Right cardiac atrium (tissue), 5 donors: ENCODE data around the gene NCKAP5L. TPM values are rescaled to one million over a fixed set of nuclear protein-coding genes. Genes with fewer than 3 reads are reported as not detected.
"Not testable (repeated sequence)": the region's sequence is repeated elsewhere in the genome, so short reads cannot be mapped to it uniquely, and the experiment has no call there.

ENCODE experiments used
- ATAC-seq, 2 donors: fragments of 200-7000 bp; cut with Tn5 transposase; one replicate each; pipeline versions ENCODE4 v1.8.0 to v1.9.1; 2020; ENCODE audit warnings: moderate library complexity in 2 of 2, mild to moderate bottlenecking in 1 of 2
- DNase-seq, 3 donors: peaks; one replicate each; pipeline ENCODE4 v3.0.0-alpha.2; 2020
- H3K27ac ChIP-seq: one replicate; pipeline ENCODE4 v1.5.1; 2013; ENCODE audit warnings: mild to moderate bottlenecking, low read length, control low read depth, moderate library complexity
- H3K27me3 ChIP-seq: one replicate; pipeline ENCODE4 v1.6.1; 2013; ENCODE audit not compliant: control insufficient read depth, insufficient read depth
- H3K4me1 ChIP-seq: one replicate; pipeline ENCODE4 v1.6.1; 2013; ENCODE audit warnings: low read length; ENCODE audit not compliant: control insufficient read depth, insufficient read depth
- H3K4me3 ChIP-seq: one replicate; pipeline ENCODE4 v1.5.1; 2013; ENCODE audit warnings: low read length, control low read depth
- H3K9me3 ChIP-seq: one replicate; pipeline ENCODE4 v1.6.1; 2013; ENCODE audit warnings: low read length; ENCODE audit not compliant: control insufficient read depth
- WGBS: extraction: QIAGEN DNeasy Blood & Tissue Kit; methylation state at CpG from one replicate; pipeline ENCODE4 v1.1.7; 2013; 5-methylcytosine and 5-hydroxymethylcytosine counted together
- intact Hi-C, 4 donors: fragments of 100-400 bp; cut with DNase I; formaldehyde crosslinking; loops; one replicate each; pipeline versions ENCODE4 v1.11.0 to v1.14.0; 2022 to 2023
- polyA plus RNA-seq: library from polyadenylated mRNA; stranded (reverse); fragments of 200-250 nt; gene quantifications from one replicate; pipeline ENCODE4 v1.2.3, GENCODE V29; 2013
- total RNA-seq, 4 donors: library from RNA; stranded (reverse); fragmentation: NEBNext Ultra II Directional; extraction: Animal tissue kit (Norgen Biotek cat#: 25700); gene quantifications; one replicate each; pipeline ENCODE4 v1.2.1, GENCODE V29; 2021
- donor health status: healthy with polysubstance abuse.
- donor health status: DM: no; HTN: yes; CAD: no.
- donor health status: DM: no; HTN: no; CAD: no.
- donor health status: DM: no; HTN: yes; CAD: no; lungs with severe emphysema.
- donor health status: DM: yes; HTN: yes; CAD: no.

NCKAP5L gene
- total and polyA plus RNA-seq, 5 donors, result 18.1 to 23.2 (median 21.0) TPM

- Histone ChIP-seq H3K27me3 (no peaks in the 10 kb centered on the region), H3K27ac (no peak overlapping the region), H3K4me1 (no peaks in the 10 kb centered on the region), H3K9me3 (no peaks in the 10 kb centered on the region), H3K4me3 (no peak overlapping the region)
- intact Hi-C loops, result no loop called here
- ATAC-seq (peak in 1 of 2 donors; percentile 15), DNase-seq (no peak)
- 90% methylated on average over 23 of the region's 23 CpGs for WGBS
Measured at GRCh38 chr12:49791700-49792099, 36.5 kb downstream of the NCKAP5L start.

GRCh38 chr12:49790741-49791555 lies 37.3 kb downstream of the NCKAP5L start:
- no peaks in the 10 kb centered on the region for H3K27me3 ChIP-seq
- ATAC-seq (no peak), DNase-seq (no peak)
- 82% methylated on average over 22 of the region's 22 CpGs for WGBS
- H3K27ac ChIP-seq, result no peak overlapping the region
- H3K4me1 ChIP-seq, result no peaks in the 10 kb centered on the region
- no peak overlapping the region for H3K4me3 ChIP-seq
- intact Hi-C loops, result no loop called here
- H3K9me3 ChIP-seq, result no peaks in the 10 kb centered on the region

- no peaks in the 10 kb centered on the region for H3K9me3 ChIP-seq
- DNase-seq (no peak), ATAC-seq (no peak)
- 73% methylated on average over 3 of the region's 3 CpGs for WGBS
- H3K4me3 ChIP-seq, result no peak overlapping the region
- H3K27me3 ChIP-seq, result no peaks in the 10 kb centered on the region
- H3K27ac ChIP-seq, result no peak overlapping the region
- intact Hi-C loops, result no loop called here
- H3K4me1 ChIP-seq, result no peaks in the 10 kb centered on the region
Measured at GRCh38 chr12:49789992-49790391, 38.2 kb downstream of the NCKAP5L start.

- no peaks in the 10 kb centered on the region for H3K27me3 ChIP-seq
- WGBS, result 97% methylated on average over 2 of the region's 2 CpGs
- H3K4me1 ChIP-seq, result peaks cover 7% of the 10 kb centered on the region
- DNase-seq (no peak), ATAC-seq (no peak)
- intact Hi-C loops, result no loop called here
- no peak overlapping the region for H3K27ac ChIP-seq
- H3K9me3 ChIP-seq, result no peaks in the 10 kb centered on the region
- H3K4me3 ChIP-seq, result no peak overlapping the region
Measured at GRCh38 chr12:49787672-49788071, 40.5 kb downstream of the NCKAP5L start.

- Histone ChIP-seq H3K9me3 (no peaks in the 10 kb centered on the region), H3K27me3 (no peaks in the 10 kb centered on the region), H3K4me3 (no peak overlapping the region), H3K27ac (no peak overlapping the region), H3K4me1 (peaks cover 7% of the 10 kb centered on the region)
- ATAC-seq (peak in 1 of 2 donors; percentile 27), DNase-seq (no peak)
- intact Hi-C loops, result no loop called here
- 84% methylated on average over 4 of the region's 4 CpGs for WGBS
Measured at GRCh38 chr12:49784756-49785409, 43.3 kb downstream of the NCKAP5L start.

GRCh38 chr12:49783917-49784676 lies 44.1 kb downstream of the NCKAP5L start:
- WGBS, result 15% methylated on average over 7 of the region's 7 CpGs
- H3K4me3 ChIP-seq, result no peak overlapping the region
- no peaks in the 10 kb centered on the region for H3K27me3 ChIP-seq
- ATAC-seq, result peak; percentile 55 to 79
- peaks cover 7% of the 10 kb centered on the region for H3K4me1 ChIP-seq
- H3K9me3 ChIP-seq, result no peaks in the 10 kb centered on the region
- intact Hi-C loops, result no loop called here
- no peak for DNase-seq
- H3K27ac ChIP-seq, result no peak overlapping the region

GRCh38 chr12:49780914-49781313 lies 47.3 kb downstream of the NCKAP5L start:
- DNase-seq, H3K27me3 ChIP-seq, ATAC-seq, H3K4me1 ChIP-seq, H3K4me3 ChIP-seq, intact Hi-C loops, H3K9me3 ChIP-seq, H3K27ac ChIP-seq: not testable (repeated sequence)
- WGBS, result 91% methylated on average over 6 of the region's 6 CpGs

- no peaks in the 10 kb centered on the region for H3K9me3 ChIP-seq
- DNase-seq (no peak), ATAC-seq (no peak)
- no peaks in the 10 kb centered on the region for H3K27me3 ChIP-seq
- intact Hi-C loops, result loop anchor here (5.0 to 10.0 kb wide), 6 partner anchors 53 to 293 kb away; partner anchors contain the start of genes AQP5 (in 1 of the 4), ASIC1 (in 1 of the 4) and BCDIN3D (in 1 of the 4)
- H3K4me3 ChIP-seq, result no peak overlapping the region
- 72% methylated on average over 2 of the region's 2 CpGs for WGBS
- peaks cover 7% of the 10 kb centered on the region for H3K4me1 ChIP-seq
- no peak overlapping the region for H3K27ac ChIP-seq
Measured at GRCh38 chr12:49779581-49779980, 48.6 kb downstream of the NCKAP5L start.

GRCh38 chr12:49777800-49778748 lies 50.1 kb downstream of the NCKAP5L start:
- intact Hi-C loops, result loop anchor here (2.0 to 10.0 kb wide), 7 partner anchors 54 to 294 kb away; partner anchors contain the start of genes AQP5 (in 1 of the 4), ASIC1 (in 1 of the 4) and BCDIN3D (in 1 of the 4)
- Histone ChIP-seq H3K9me3 (no peaks in the 10 kb centered on the region), H3K27me3 (no peaks in the 10 kb centered on the region), H3K4me1 (no peaks in the 10 kb centered on the region), H3K4me3 (no peak overlapping the region), H3K27ac (no peak overlapping the region)
- peak; percentile 60 to 61 for ATAC-seq
- WGBS, result 51% methylated on average over 19 of the region's 19 CpGs
- DNase-seq, result peak; percentile 48 to 78 (median 77)

GRCh38 chr12:49777341-49777740 lies 50.9 kb downstream of the NCKAP5L start:
- Histone ChIP-seq H3K4me1 (no peaks in the 10 kb centered on the region), H3K4me3 (no peak overlapping the region), H3K27me3 (no peaks in the 10 kb centered on the region), H3K9me3 (no peaks in the 10 kb centered on the region), H3K27ac (no peak overlapping the region)
- WGBS, result 91% methylated on average over 3 of the region's 3 CpGs
- no peak for ATAC-seq
- intact Hi-C loops, result loop anchor here (2.0 to 10.0 kb wide), 7 partner anchors 55 to 295 kb away; partner anchors contain the start of genes AQP5 (in 1 of the 4), ASIC1 (in 1 of the 4) and BCDIN3D (in 1 of the 4)
- no peak for DNase-seq
